H9 (cell line): ENCODE results near the gene PIAS1. TPM values are rescaled to one million over a fixed set of nuclear protein-coding genes. Genes with fewer than 3 reads are reported as not detected.

Source experiments
- DNase-seq: peaks from one replicate; pipeline ENCODE4 v3.0.0-alpha.2; 2017
- H2AFZ ChIP-seq: one replicate; pipeline ENCODE4 v1.6.1; 2013; ENCODE audit warnings: mild to moderate bottlenecking, low read length, control low read depth, moderate library complexity
- H2AK5ac ChIP-seq: 2 replicates; pipeline ENCODE4 v1.6.1; 2013; ENCODE audit warnings: low read length, control low read depth, mixed read lengths; ENCODE audit not compliant: insufficient read length
- H2BK120ac ChIP-seq: one replicate; pipeline ENCODE4 v1.6.1; 2013; ENCODE audit warnings: low read depth, mild to moderate bottlenecking, low read length, control low read depth, inconsistent platforms; ENCODE audit not compliant: poor library complexity, severe bottlenecking
- H2BK12ac ChIP-seq: 2 replicates; pipeline ENCODE4 v1.6.1; 2013; ENCODE audit warnings: low read length, control low read depth, mixed read lengths, low read depth; ENCODE audit not compliant: insufficient read length
- H2BK15ac ChIP-seq: 2 replicates; pipeline ENCODE4 v1.6.1; 2013; ENCODE audit warnings: low read depth, low read length, control low read depth
- H2BK20ac ChIP-seq: one replicate; pipeline ENCODE4 v1.6.1; 2013; ENCODE audit warnings: low read depth, mild to moderate bottlenecking, low read length, control low read depth, inconsistent platforms; ENCODE audit not compliant: poor library complexity, severe bottlenecking
- H2BK5ac ChIP-seq: 2 replicates; pipeline ENCODE4 v1.6.1; 2013; ENCODE audit warnings: low read length, control low read depth, mixed read lengths; ENCODE audit not compliant: insufficient read length
- H3K14ac ChIP-seq: 2 replicates; pipeline ENCODE4 v1.6.1; 2013; ENCODE audit warnings: low read length, control low read depth; ENCODE audit not compliant: insufficient read depth
- H3K18ac ChIP-seq: 2 replicates; pipeline ENCODE4 v1.6.1; 2013; ENCODE audit warnings: low read depth, mild to moderate bottlenecking, mixed read lengths, low read length, control low read depth; ENCODE audit not compliant: insufficient read length
- H3K23ac ChIP-seq: 2 replicates; pipeline ENCODE4 v1.6.1; 2013; ENCODE audit warnings: low read length, control low read depth, mixed read lengths, low read depth; ENCODE audit not compliant: insufficient read length
- H3K23me2 ChIP-seq: 2 replicates; pipeline ENCODE4 v1.6.1; 2013; ENCODE audit warnings: low read depth, mild to moderate bottlenecking, mixed read lengths, low read length, control low read depth; ENCODE audit not compliant: insufficient read length, poor library complexity, severe bottlenecking
- H3K27ac ChIP-seq: 2 replicates; pipeline ENCODE4 v1.5.1; 2013; ENCODE audit warnings: low read length, control low read depth, mixed read lengths, low read depth; ENCODE audit not compliant: insufficient read length
- H3K27me3 ChIP-seq: 2 replicates; pipeline ENCODE4 v1.6.1; 2013; ENCODE audit warnings: low read length, control low read depth, inconsistent platforms; ENCODE audit not compliant: insufficient read depth
- H3K4ac ChIP-seq: 2 replicates; pipeline ENCODE4 v1.6.1; 2013; ENCODE audit warnings: low read depth, mild to moderate bottlenecking, control low read depth, inconsistent platforms, low read length, moderate library complexity
- H3K4me1 ChIP-seq: 2 replicates; pipeline ENCODE4 v1.6.1; 2013; ENCODE audit warnings: low read length, control low read depth, inconsistent platforms; ENCODE audit not compliant: insufficient read depth
- H3K4me2 ChIP-seq: 2 replicates; pipeline ENCODE4 v1.6.1; 2013; ENCODE audit warnings: low read length, control low read depth, mixed read lengths; ENCODE audit not compliant: insufficient read length, insufficient read depth
- H3K56ac ChIP-seq: 2 replicates; pipeline ENCODE4 v1.6.1; 2013; ENCODE audit warnings: low read depth, mild to moderate bottlenecking, mixed read lengths, low read length, control low read depth; ENCODE audit not compliant: insufficient read length
- H3K79me1 ChIP-seq: 2 replicates; pipeline ENCODE4 v1.6.1; 2013; ENCODE audit warnings: low read depth, mild to moderate bottlenecking, moderate library complexity, low read length, control low read depth, inconsistent platforms; ENCODE audit not compliant: insufficient read depth, poor library complexity, severe bottlenecking
- H3K79me2 ChIP-seq: 2 replicates; pipeline ENCODE4 v1.6.1; 2013; ENCODE audit warnings: low read length, control low read depth, inconsistent platforms; ENCODE audit not compliant: insufficient read depth
- H3K9ac ChIP-seq: 2 replicates; pipeline ENCODE4 v1.6.1; 2013; ENCODE audit warnings: low read length, control low read depth, mixed read lengths; ENCODE audit not compliant: insufficient read length; ENCODE audit errors: extremely low read depth
- H3K9me3 ChIP-seq: one replicate; pipeline ENCODE4 v1.6.1; 2013; ENCODE audit warnings: low read depth, low read length, inconsistent platforms; ENCODE audit not compliant: control insufficient read depth
- H3T11ph ChIP-seq: one replicate; pipeline ENCODE4 v1.6.1; 2013; ENCODE audit warnings: mild to moderate bottlenecking, low read length, control low read depth, inconsistent platforms
- H4K20me1 ChIP-seq: one replicate; pipeline ENCODE4 v1.6.1; 2013; ENCODE audit not compliant: control insufficient read depth, insufficient read length, insufficient read depth
- H4K5ac ChIP-seq: 2 replicates; pipeline ENCODE4 v1.6.1; 2013; ENCODE audit warnings: low read depth, mild to moderate bottlenecking, mixed read lengths, low read length, control low read depth; ENCODE audit not compliant: insufficient read length
- H4K8ac ChIP-seq: replicated peaks from 2 replicates; pipeline ENCODE4 v1.6.1; 2013; ENCODE audit warnings: low read length, control low read depth, mixed read lengths, low read depth; ENCODE audit not compliant: insufficient read length
- H4K91ac ChIP-seq: 2 replicates; pipeline ENCODE4 v1.6.1; 2013; ENCODE audit warnings: low read depth, mild to moderate bottlenecking, moderate library complexity, mixed read lengths, low read length, control low read depth; ENCODE audit not compliant: insufficient read length
- H3K27ac Mint-ChIP-seq, 3 experiments: 2 replicates in 2 of 3; 3 replicates in 1 of 3; pipeline ENCODE4 v1.8.0; 2020 to 2021; ENCODE audit warnings: mixed read lengths in 3 of 3, mild to moderate bottlenecking in 1 of 3, moderate library complexity in 1 of 3
- H3K27me3 Mint-ChIP-seq: 2 replicates; pipeline ENCODE4 v1.8.0; 2021; ENCODE audit warnings: low read depth, mild to moderate bottlenecking, moderate library complexity, mixed read lengths
- H3K36me3 Mint-ChIP-seq, 3 experiments: 2 replicates in 2 of 3; 3 replicates in 1 of 3; pipeline ENCODE4 v1.8.0; 2020 to 2021; ENCODE audit warnings: low read depth in 3 of 3, mixed read lengths in 3 of 3; ENCODE audit not compliant: insufficient read depth in 1 of 3
- H3K4me1 Mint-ChIP-seq, 2 experiments: 2 replicates each; pipeline ENCODE4 v1.8.0; 2020; ENCODE audit warnings: mixed read lengths in 2 of 2
- H3K4me3 Mint-ChIP-seq, 2 experiments: 2 replicates in 1 of 2; 3 replicates in 1 of 2; pipeline ENCODE4 v1.8.0; 2020 to 2021; ENCODE audit warnings: mild to moderate bottlenecking in 2 of 2, mixed read lengths in 2 of 2, moderate library complexity in 1 of 2
- H3K9me3 Mint-ChIP-seq, 2 experiments: 2 replicates in 1 of 2; 3 replicates in 1 of 2; pipeline ENCODE4 v1.8.0; 2020; ENCODE audit warnings: mild to moderate bottlenecking in 2 of 2, mixed read lengths in 2 of 2, moderate library complexity in 1 of 2
- WGBS: extraction: QIAGEN DNeasy Blood & Tissue Kit; methylation state at CpG from one replicate; pipeline ENCODE4 v1.1.7; 2013; ENCODE audit warnings: missing lambda C conversion rate, low lambda C conversion rate, mixed read lengths; ENCODE audit not compliant: insufficient read length; ENCODE audit errors: extremely low coverage; 5-methylcytosine and 5-hydroxymethylcytosine counted together
- total RNA-seq: library from RNA; stranded (reverse); gene quantifications from 2 replicates; pipeline ENCODE4 v1.2.1, GENCODE V29; 2021
- TF ChIP-seq, protein P1 (sequence below): fragments of 200-600 bp; sonication (generic); conservative IDR thresholded peaks from 3 replicates; pipeline ENCODE4 v1.8.0; 2021; ENCODE audit warnings: antibody characterized with exemption, mild to moderate bottlenecking

PIAS1 gene
- total RNA-seq, 1 experiment from 2014 or later = 31.1 TPM

DNA sequence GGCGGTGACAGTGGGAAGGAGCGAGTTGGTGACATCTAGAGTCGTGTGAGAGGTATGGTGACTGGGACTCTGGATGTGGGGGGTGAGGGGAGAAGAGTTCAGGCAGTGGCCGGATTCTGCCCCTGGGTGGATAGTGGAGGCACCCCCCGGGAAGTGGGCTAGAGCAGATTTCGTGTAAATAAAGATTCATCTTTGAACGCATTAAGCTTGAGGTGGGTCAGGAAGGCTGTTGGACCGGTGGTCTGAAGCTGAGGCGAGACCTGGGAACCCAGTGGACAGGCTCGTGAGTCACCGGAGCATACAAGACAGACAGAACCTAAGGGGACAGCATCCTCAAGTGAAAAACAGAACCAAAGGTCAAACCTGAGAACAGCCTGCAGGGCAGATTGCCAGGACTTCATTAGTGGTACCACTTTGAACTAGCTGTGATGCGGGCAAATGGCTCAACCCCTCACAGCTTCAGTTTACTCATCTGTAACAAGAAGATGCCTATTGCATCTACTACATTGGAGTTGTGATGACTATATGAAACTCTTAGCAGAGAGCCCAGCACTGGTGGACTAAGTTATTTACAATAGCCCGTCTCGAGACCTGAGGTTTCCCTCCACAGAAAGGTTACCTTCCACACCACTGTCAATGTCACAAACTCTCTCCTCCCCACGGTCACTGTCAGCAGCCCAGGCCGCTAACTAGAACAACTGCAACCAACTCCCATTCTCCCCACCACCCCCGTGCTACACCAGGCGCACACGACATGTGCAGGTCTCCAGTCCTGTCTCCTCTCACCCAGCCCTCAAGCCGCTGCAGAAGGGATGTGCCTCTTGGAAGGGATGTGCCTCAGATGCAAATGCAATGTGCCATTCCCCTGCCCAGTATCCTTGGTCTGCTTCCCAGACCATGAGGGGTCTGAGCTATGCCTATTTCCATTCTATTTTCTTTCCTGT is 176.3 kb downstream of the PIAS1 start:
- no peaks in the 10 kb centered on the region for H3K9me3 ChIP-seq
- H2BK120ac ChIP-seq = no peak overlapping the region
- peaks cover 12% of the 10 kb centered on the region; the same call in 1 of the 2 replicates for H3K4me1 ChIP-seq
- H3T11ph ChIP-seq = no peak overlapping the region
- H2BK20ac ChIP-seq = no peak overlapping the region
- no peak overlapping the region for H2AK5ac ChIP-seq
- H3K9ac ChIP-seq = peak overlapping the region; percentile 44
- H3K4me2 ChIP-seq = peak overlapping the region; percentile 98
- no peak overlapping the region for H4K91ac ChIP-seq
- Mint-ChIP-seq H3K9me3 (no peaks in the 10 kb centered on the region), H3K4me1 (peaks cover 35 to 46% of the 10 kb centered on the region in 2 experiments), H3K27ac (peak overlapping the region in 2 of 3 experiments; percentile 83 to 95; a peak in 4 of 7 replicates), H3K4me3 (peak overlapping the region; percentile 90 to 93), H3K27me3 (peaks cover 16% of the 10 kb centered on the region), H3K36me3 (peaks cover 0 to 6% (median 0%) of the 10 kb centered on the region in 3 experiments; a peak in 2 of 7 replicates)
- TF ChIP-seq, protein P1, sequence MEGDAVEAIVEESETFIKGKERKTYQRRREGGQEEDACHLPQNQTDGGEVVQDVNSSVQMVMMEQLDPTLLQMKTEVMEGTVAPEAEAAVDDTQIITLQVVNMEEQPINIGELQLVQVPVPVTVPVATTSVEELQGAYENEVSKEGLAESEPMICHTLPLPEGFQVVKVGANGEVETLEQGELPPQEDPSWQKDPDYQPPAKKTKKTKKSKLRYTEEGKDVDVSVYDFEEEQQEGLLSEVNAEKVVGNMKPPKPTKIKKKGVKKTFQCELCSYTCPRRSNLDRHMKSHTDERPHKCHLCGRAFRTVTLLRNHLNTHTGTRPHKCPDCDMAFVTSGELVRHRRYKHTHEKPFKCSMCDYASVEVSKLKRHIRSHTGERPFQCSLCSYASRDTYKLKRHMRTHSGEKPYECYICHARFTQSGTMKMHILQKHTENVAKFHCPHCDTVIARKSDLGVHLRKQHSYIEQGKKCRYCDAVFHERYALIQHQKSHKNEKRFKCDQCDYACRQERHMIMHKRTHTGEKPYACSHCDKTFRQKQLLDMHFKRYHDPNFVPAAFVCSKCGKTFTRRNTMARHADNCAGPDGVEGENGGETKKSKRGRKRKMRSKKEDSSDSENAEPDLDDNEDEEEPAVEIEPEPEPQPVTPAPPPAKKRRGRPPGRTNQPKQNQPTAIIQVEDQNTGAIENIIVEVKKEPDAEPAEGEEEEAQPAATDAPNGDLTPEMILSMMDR = no peak
- DNase-seq = no peak
- no peak overlapping the region for H4K8ac ChIP-seq
- no CpG with 5 or more reads among the region's 20 CpGs for WGBS
- no peak overlapping the region for H3K56ac ChIP-seq
- H3K79me2 ChIP-seq = peaks cover 16% of the 10 kb centered on the region; the same call in 1 of the 2 replicates
- H3K27me3 ChIP-seq = no peaks in the 10 kb centered on the region
- no peak overlapping the region for H2BK5ac ChIP-seq
- no peaks in the 10 kb centered on the region for H4K20me1 ChIP-seq
- H2BK12ac ChIP-seq = no peak overlapping the region
- H3K4ac ChIP-seq = no peak overlapping the region
- H3K23me2 ChIP-seq = peaks cover 16% of the 10 kb centered on the region
- no peak overlapping the region for H3K14ac ChIP-seq
- no peak overlapping the region for H3K18ac ChIP-seq
- no peak overlapping the region for H3K23ac ChIP-seq
- H3K79me1 ChIP-seq = peaks cover under 1% of the 10 kb centered on the region
- no peak overlapping the region for H3K27ac ChIP-seq
- no peak overlapping the region for H4K5ac ChIP-seq
- H2BK15ac ChIP-seq = no peak overlapping the region
- H2AFZ ChIP-seq = peak overlapping the region; percentile 40
